Thoracic aorta (tissue), 2 donors: ENCODE measurements around the gene NDUFS6. TPM values are rescaled to one million over a fixed set of nuclear protein-coding genes. Genes with fewer than 3 reads are reported as not detected.

Source experiments
- ATAC-seq: fragments of 150-250 bp; one replicate; pipeline ENCODE4 v1.8.0; 2017; ENCODE audit warnings: low read depth; ENCODE audit not compliant: insufficient number of reproducible peaks, low FRiP score
- DNase-seq: peaks from one replicate; pipeline ENCODE4 v3.0.0-alpha.2; 2020; ENCODE audit warnings: low spot score
- H3K27ac ChIP-seq, 2 donors: fragments of 200-600 bp; sonication (generic); 1 replicate in 1 of 2; 2 replicates in 1 of 2; pipeline ENCODE4 v1.5.1; 2016; ENCODE audit warnings: mild to moderate bottlenecking in 2 of 2, moderate library complexity in 2 of 2
- H3K27me3 ChIP-seq: fragments of 200-600 bp; sonication (generic); replicated peaks from 2 replicates; pipeline ENCODE4 v1.6.0; 2016; ENCODE audit warnings: mild to moderate bottlenecking; ENCODE audit not compliant: insufficient read depth
- H3K36me3 ChIP-seq: fragments of 200-600 bp; sonication (generic); one replicate; pipeline ENCODE4 v1.5.1; 2016
- H3K4me1 ChIP-seq, 2 donors: fragments of 200-600 bp; sonication (generic); 1 replicate in 1 of 2; 2 replicates in 1 of 2; pipeline versions ENCODE4 v1.5.1 to v1.6.0; 2016; ENCODE audit warnings: low read depth in 2 of 2, mild to moderate bottlenecking in 1 of 2; ENCODE audit not compliant: control insufficient read depth in 1 of 2
- H3K4me3 ChIP-seq: fragments of 200-600 bp; sonication (generic); 2 replicates; pipeline ENCODE4 v1.5.1; 2016; ENCODE audit warnings: mild to moderate bottlenecking
- H3K9me3 ChIP-seq: fragments of 200-600 bp; sonication (generic); 2 replicates; pipeline ENCODE4 v1.5.1; 2016
- CTCF ChIP-seq: fragments of 200-600 bp; sonication (generic); IDR thresholded peaks from one replicate; pipeline ENCODE4 v1.5.1; 2019; ENCODE audit warnings: antibody characterized with exemption
- total RNA-seq, 2 donors: library from RNA; depleted of rRNA; stranded (reverse); fragments of >200 nt; gene quantifications; one replicate each; pipeline versions ENCODE4 v1.1.0 to v1.2.3, GENCODE V29; 2016

NDUFS6 gene
- total RNA-seq, 2 donors from 2014 or later: 25.7 to 26.5 TPM

- H3K4me3 ChIP-seq: no peak overlapping the region
- no peaks in the 10 kb centered on the region for H3K27me3 ChIP-seq
- H3K27ac ChIP-seq: no peak overlapping the region
- no peak for DNase-seq
- H3K4me1 ChIP-seq: peaks cover 0 to 9% of the 10 kb centered on the region in 2 donors
- no peaks in the 10 kb centered on the region for H3K9me3 ChIP-seq
- H3K36me3 ChIP-seq: peaks cover 12% of the 10 kb centered on the region
- ATAC-seq: no peak
- no peak for TF ChIP-seq CTCF
Observed at GRCh38 chr5:1794901-1795290, 6.3 kb upstream of the NDUFS6 start.

- ATAC-seq (no peak), DNase-seq (no peak)
- no peak for TF ChIP-seq CTCF
- Histone ChIP-seq H3K4me1 (peaks cover 0 to 9% of the 10 kb centered on the region in 2 donors), H3K4me3 (no peak overlapping the region), H3K9me3 (no peaks in the 10 kb centered on the region), H3K27me3 (no peaks in the 10 kb centered on the region), H3K27ac (no peak overlapping the region), H3K36me3 (peaks cover 12% of the 10 kb centered on the region)
Observed at GRCh38 chr5:1795506-1795905, 5.7 kb upstream of the NDUFS6 start.

GRCh38 chr5:1795931-1796330 is 5.3 kb upstream of the NDUFS6 start:
- H3K9me3 ChIP-seq: no peaks in the 10 kb centered on the region

GRCh38 chr5:1796371-1797102 is 4.7 kb upstream of the NDUFS6 start:
- Histone ChIP-seq H3K27me3 (no peaks in the 10 kb centered on the region), H3K9me3 (no peaks in the 10 kb centered on the region), H3K27ac (no peak overlapping the region), H3K4me3 (no peak overlapping the region), H3K4me1 (peaks cover 0 to 9% of the 10 kb centered on the region in 2 donors), H3K36me3 (peaks cover 12% of the 10 kb centered on the region)
- ATAC-seq (no peak), DNase-seq (no peak)
- no peak for TF ChIP-seq CTCF

More at GRCh38 chr5:1795931-1796330, 5.3 kb upstream of the NDUFS6 start:
- no peak for TF ChIP-seq CTCF
- ATAC-seq: no peak
- Histone ChIP-seq H3K36me3 (peaks cover 12% of the 10 kb centered on the region), H3K27me3 (no peaks in the 10 kb centered on the region), H3K4me1 (peaks cover 0 to 9% of the 10 kb centered on the region in 2 donors), H3K27ac (no peak overlapping the region), H3K4me3 (no peak overlapping the region)
- no peak for DNase-seq

- ATAC-seq: no peak
- H3K4me3 ChIP-seq: no peak overlapping the region
- no peaks in the 10 kb centered on the region for H3K9me3 ChIP-seq
- no peak for TF ChIP-seq CTCF
- H3K4me1 ChIP-seq: peaks cover 4 to 16% of the 10 kb centered on the region in 2 donors
- H3K36me3 ChIP-seq: peaks cover 12% of the 10 kb centered on the region
- no peak overlapping the region for H3K27ac ChIP-seq
- DNase-seq: no peak
- H3K27me3 ChIP-seq: no peaks in the 10 kb centered on the region
Observed at GRCh38 chr5:1797103-1797800, 4.0 kb upstream of the NDUFS6 start.
